NCI-H345 treated with DMSO at 0.1 percent for 48 hours (cell line): ENCODE results near the gene PRTFDC1.
"Not testable (repeated sequence)": the region's sequence is repeated elsewhere in the genome, so short reads cannot be mapped to it uniquely, and the experiment has no call there.

ENCODE experiments used
- DNase-seq: peaks from one replicate; lab custom pipeline; 2025; ENCODE audit not compliant: unreplicated experiment; lab: John Stamatoyannopoulos, UW

PRTFDC1 gene, protein sequence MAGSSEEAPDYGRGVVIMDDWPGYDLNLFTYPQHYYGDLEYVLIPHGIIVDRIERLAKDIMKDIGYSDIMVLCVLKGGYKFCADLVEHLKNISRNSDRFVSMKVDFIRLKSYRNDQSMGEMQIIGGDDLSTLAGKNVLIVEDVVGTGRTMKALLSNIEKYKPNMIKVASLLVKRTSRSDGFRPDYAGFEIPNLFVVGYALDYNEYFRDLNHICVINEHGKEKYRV

DNA sequence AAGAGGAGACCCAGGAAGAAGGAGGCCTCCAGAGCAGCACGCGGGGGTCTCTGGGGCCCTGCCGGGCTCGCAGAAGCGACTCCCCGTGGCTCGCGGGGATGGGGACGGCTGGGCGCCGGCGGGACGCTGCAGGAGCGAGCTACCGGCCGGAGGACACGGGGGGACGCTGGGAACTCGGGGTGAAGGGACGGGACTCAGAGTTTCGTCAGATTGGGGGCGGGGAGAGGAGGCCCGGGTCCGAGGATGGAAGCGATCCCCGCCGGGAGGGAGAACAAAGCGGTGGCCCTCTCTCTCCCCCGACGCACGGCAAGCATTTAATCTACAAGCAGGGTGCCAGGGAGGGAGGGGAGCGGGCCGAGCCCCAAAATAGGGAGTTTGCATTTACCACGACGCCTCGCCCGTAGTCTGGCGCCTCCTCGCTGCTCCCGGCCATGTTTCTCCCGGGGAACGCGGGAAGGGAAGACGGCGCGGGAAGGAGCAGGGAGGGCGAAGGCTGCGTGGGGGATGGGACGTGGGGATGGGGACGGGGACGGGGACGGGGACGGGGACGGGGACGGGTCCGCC is at the start of gene PRTFDC1:
Gene PRTFDC1 (minus strand): TSS at position 464 of the 564 bp plus-strand sequence. CDS start 31 bp downstream, at position 433.
- no peak for DNase-seq

DNA sequence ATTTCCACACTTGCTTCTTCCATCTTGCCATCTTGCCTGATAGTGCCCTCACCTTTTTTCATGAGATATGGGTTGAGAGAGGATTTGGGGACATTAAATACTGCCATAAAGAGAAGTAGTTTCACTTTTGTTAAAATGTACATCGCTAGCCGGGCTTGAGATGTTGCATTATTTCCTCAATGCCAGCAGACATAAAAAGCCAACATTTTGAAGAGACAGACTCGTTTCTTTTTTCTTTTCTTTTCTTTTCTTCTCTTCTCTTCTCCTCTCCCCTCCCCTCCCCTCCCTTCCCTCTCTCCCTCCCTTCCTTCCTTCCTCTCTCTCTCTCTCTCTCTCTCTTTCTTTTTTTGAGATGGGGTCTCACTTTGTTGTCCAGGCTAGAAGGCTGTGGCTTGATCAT is 45.6 kb upstream of the PRTFDC1 start:
- no peak for DNase-seq

DNA sequence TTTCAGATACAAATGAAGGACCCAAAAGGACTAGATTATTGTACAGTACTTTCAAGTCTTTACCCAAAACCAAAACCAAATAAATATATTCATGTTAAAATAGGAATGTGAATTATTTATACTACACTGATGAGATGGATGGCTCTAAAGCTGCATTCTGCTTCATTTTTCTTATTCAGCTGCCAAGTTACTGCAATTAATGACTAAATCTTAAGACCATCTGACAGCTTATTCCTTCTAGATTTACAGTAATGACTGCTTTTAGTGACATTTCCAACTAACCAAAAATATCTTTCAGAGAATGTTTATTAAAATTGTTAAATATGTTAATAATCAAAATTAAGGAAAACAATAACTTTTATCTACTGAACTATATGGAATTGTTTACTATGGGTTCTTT is 42.7 kb upstream of the PRTFDC1 start:
- no peak for DNase-seq

DNA sequence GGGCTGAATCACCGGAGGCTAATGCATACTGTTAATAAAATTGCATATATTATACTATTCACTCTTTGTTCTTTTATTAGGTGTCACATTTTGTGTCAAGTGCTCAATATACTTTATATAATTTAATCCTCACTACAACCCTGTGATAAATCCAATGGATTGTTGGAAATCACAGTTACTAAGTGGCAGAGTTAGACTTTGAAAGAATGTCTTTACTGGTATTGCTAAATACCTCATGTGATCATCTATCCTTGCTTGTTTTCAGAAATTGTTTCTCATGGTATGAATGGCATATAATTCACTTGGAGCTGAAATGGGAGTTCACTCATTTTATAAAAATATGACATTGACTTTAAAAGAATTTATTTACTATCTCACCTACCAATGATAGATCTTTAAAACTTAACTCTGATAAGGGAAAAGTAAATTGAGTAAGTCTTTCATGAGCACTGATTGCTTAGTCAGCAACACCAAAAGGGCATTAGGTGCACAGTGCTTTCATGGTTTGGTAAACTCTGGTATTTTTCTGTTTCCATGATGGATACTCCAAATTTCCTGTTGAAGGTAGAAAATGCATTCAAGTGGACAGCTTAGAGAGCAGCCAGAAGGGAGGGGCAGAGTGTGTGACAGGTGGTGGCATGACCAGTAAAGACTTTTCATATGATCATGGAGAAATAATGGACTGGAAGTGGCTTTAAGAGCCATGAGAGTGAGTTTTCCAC is 41.0 kb upstream of the PRTFDC1 start:
- DNase-seq = no peak

DNA sequence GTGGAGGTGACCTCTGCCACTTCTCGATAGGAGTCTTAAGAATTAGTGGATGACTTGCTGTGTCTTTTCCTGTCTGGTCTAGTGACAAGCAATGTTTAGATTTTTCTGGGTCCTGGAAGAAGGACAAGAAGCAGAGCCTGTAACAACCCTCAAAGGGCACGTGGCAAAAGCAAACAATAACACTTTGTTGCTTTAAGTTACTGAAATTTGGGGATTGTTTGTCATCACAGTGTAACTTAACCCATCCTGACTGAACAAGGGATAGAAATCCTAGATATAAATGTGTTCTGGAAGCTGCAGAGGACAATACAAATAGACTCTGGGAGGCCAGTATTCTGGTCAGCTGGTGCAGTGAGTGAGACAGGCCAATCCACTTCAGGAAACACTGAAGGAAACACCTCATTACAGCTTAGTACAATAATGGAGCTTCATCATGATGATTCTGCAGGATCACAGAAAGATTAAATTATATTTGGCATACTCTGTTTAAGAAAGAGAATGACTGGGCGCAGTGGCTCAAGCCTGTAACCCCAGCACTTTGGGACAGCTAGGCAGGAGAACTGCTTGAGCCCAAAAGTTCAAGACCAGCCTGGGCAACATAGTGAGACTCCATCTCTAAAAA is 40.2 kb upstream of the PRTFDC1 start:
- no peak for DNase-seq

DNA sequence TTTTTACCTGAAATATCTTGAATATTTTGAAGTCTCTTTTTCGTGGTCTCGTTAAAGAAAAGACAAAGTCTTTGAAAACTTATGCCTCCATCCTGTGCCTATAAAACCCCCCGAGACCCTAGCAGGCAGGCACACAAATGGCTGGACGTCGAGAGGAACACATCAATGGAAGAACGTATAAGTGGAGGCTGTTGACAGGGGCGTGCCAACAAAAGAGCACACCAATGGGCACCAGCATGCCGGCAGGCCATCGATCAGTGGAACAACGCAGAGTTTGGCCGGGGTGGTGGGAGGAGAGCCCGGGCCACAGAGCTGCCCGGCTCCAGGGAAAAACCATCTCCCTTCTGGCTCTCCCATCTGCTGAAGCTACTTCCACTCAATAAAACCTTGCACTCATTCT is 38.9 kb upstream of the PRTFDC1 start:
- no peak for DNase-seq

DNA sequence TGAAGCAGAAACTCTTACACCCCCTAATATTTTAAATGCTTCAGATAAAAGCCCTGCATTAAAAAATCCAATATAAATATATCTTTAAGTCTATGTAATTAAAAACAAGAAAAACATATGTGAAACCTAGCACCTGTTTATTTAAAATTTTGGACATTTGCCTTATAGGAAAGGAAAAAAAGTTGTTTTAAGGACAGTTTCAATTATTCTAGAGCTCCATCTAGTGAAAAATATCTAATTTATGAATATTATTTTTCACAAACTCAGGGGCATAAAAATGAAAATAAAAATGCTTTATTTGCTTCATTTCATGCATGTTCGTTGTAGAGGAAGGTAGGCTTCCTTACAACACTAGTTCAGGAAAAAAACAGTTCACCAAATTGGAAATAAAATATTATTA is 37.5 kb upstream of the PRTFDC1 start:
- DNase-seq = no peak

DNA sequence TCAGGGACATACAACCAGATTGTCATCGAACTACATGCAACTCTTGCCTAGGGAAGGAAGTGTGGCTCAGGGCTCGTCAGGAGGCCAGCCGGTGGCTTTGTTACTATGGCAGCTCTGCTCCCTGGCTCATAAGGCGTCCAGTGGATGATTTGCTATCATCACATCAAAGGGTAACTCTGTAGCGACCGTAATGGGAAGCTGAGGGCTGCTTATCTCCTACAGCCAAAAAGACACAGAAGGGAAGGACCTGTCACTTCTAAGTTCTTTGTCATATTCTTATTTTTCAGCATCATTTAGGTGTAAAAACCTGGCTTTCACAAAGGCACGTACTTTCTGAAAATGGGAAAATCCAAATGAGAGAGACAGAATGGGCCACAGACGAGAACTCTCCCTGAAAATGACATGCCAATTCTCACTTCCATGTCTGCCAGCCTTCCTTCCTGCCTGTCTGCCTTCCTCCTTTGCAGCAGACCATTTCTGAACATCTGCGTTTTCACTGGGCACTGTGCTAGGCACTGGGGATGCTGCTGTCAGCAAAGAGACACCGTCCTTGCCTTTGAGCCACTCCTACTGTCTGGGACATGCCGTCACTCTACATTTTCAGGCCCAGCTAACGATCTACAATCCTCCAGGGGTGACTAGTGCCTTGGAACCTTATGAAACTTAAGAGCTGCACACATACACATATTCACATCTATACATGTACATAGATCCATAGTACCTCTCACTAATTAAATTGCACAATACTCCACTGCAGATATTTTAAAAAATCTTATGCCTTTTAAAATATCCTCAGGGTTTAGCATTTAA is 36.6 kb upstream of the PRTFDC1 start:
- no peak for DNase-seq

DNA sequence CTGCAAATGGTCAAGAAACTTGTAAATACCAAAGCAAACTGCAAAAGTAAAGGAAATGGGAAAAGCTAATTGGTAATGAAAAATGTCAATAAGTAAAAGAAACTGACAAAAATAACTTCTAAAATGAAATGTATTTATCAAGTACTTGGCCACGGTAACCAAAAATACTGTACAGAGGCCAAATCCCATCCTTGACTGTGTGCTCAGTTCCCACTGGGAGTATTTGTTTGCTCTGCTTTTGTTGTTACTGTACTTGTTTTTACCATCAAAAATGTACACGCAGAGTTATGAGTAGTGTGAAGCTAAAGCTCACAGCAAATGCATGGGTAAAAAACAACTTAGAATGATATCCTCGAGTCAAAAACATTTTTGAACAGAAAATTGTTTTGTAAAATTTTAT is 32.5 kb upstream of the PRTFDC1 start:
- no peak for DNase-seq

DNA sequence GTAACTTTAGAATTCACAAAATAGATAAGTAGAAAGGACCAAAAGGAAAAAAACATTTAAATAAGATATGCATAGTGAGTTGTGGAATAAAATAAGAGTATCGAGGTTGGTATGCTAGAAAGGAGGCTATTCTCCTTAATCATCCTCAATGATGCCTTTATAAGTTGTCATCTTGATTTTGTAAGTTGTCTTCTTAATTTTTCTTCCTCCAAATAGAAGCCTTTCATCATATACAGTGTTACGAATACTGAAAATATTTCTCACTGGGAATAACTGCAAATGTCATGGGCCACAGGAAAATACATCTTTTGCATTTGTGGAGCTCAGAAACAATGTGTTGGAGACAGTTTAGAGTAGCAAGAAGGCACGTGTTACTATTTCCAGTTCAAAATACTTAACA is 31.5 kb upstream of the PRTFDC1 start:
- DNase-seq = no peak

DNA sequence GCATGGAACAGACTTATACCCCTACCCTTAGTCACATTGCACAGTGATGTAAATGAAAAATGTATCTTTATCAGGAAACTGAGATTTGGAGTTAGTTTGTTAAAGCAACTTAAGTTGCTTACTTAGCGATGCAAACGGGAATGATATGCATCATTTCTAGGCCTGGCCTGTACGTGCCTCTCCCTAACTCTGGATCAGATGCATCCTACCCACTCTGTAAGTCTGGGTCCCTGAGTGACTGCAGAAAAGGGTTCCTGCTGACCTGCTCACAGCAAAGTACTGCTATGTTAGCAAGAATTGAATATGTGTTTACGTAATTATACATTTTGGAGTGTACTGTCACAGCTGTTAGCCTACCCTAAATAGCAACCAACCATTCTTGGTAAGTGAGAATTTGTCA is 30.7 kb upstream of the PRTFDC1 start:
- no peak for DNase-seq

DNA sequence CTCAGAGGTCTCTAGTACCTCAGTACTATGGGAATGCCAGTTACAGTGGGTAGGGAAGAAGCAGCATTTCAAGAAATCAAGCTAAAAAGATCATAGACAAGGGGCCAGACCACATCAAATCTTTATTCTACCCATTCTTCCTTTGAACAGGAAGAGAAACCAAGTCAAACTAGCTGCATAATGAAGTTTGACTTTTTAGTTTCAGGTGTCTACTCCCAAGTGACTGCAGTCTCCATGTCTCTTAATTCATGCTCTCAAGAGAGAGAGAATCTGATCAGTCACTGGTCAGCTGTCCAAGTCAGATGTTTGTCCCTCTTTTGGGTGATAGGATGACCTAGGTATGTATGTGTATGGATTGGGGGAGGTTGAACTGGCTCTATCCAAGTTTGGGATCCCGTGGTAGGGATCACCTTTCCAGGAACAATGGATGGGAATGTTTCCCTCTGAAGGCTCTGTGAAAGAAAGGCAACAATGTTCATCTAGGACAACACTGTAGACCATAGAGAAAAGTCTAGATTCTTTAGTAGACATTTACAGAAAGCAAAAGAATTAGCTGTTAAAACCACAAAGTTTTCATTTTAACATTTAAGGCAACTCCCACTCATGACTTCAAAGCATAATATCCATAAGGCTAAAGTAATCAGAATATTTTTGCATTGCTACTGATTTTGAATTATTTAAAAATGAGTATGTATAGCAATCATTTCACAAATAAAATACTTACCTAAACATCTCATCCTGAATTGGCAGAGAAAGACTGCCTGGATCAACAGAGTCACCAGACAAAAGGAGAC is 30.1 kb upstream of the PRTFDC1 start:
- no peak for DNase-seq

DNA sequence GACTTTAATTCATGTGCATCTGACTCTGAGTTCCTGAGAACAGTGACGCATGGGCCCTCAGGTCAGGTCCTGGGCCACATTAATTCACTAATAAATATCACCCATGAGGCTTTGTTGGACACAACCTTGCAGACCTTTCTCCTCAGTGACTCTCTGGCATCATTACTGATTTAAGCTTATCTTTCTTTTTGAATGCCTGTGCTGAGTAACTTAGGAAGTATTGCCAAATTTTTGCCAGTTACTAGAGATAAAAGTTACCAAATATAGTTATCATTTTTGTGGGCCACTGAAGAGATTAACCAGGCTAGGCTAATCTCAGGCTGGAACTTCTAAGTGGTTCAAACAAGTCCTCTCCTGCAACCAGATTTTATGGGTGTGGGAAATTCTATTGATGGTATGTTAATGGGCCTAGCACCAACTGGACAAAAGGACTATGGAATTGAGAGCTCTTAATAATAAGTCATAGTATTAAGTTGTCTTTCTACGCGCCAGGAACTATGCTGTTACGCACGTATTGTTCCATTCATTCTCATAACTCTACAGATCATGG is 28.8 kb upstream of the PRTFDC1 start:
- no peak for DNase-seq

DNA sequence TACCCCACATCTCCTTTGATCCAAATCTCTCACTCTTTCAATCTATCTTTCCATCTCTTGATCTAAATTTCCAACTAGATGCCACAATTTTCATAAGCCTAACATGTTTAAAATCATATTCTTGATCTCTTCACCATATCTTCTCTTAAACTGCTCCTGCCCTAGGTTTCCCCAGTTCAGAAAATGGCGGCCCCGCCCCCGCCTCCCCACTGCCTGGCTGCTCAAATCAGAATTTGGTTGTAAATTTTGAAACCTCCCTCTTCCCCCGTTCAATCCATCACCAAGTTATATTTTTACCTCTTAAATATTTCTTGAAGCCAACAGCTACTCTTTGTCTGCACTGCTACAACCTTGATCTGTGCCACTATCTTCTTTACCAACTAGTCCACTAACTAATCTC is 27.3 kb upstream of the PRTFDC1 start:
- DNase-seq = no peak

DNA sequence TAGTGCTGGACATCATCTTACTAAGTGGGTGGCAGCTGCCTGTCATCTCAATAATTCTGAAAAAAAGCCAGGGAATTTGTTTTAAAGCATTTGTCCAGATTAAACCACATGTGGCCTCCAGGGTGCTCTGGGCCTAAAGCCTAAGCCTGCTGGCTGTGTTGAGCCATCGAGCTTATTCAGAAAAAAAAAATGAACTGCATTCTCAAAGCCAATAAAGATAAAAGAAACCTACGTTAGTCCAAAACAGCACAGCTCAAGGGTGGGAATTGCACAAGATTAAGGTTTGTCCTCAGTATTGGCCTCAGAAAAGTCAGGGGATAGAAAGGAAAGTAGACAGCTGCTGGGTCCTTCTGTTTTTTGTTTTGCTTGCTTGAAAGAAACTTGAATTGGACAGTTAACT is 22.6 kb upstream of the PRTFDC1 start:
- no peak for DNase-seq

DNA sequence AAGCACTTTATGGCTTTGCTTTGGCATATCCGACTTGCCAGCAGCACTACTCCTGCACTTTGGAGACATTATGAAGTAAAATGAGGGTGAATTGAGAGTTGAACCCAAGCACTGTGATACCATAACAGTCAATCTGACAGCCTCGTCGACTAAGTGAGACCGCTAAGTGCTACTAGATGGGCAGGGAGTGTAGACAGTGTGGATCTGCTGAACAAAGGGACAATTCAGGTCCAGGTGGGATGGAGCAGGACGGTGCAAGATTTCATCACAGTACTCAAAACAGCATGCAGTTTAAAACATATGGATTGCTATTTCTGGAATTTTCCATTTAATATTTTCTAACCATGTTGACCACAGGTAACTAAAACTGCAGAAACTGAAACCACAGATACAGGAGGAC is 20.8 kb upstream of the PRTFDC1 start:
- no peak for DNase-seq

DNA sequence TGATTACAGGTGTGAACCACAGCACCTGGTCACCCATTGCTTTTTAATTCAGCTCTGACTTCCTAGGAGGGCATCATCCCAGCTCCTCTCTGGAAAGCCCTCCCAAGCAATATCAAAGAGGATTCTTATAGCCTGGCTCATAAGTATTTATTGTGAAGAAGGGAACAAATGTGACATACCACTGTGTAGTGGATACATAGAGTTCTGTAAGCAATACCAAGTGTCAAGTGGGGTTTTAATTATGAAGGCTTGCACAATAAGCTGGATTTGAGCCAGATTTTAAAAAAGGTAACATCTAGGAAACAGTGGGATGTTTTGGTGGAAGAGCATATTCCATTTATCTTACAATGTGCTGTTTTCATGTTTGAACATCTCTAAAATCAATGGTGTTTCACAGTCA is 19.0 kb upstream of the PRTFDC1 start:
- DNase-seq = no peak

DNA sequence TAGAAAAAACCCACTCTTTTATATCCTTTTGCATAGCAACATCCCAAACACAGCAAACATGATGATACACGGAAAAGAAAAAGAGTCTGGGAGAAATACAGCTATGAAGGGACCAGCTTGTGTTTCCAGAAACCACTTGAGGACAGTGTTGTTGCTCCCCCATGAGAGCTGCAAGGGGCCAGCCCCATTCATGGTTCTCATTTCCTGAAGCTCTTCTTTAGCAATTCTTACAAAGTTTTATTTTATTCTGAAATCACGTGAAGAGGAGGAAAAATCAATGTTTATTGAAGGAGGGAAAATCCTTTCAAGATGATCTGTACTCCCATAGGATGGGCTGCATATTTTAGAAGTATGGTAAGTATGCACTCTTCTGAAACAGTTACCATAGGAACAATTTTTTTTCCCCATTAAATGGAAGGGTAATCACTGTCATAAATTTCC is 17.5 kb upstream of the PRTFDC1 start:
- no peak for DNase-seq

DNA sequence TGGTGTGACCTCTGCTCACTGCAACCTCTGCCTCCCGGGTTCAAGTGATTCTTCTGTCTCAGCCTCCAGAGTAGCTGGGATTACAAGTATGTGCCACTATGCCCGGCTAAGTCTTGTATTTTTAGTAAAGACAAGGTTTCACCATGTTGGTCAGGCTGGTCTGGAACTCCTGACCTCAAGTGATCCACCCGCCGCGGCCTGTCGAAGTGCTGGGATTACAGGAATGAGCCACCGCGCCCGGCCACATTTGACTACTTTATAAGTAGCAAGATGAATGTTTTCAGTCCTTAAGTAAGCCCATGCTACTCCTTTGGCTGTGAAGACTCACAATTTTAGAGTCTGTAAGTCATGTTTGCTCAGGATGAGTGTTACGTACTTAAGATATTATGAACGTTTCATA is 16.5 kb upstream of the PRTFDC1 start:
- DNase-seq = not testable (repeated sequence)

DNA sequence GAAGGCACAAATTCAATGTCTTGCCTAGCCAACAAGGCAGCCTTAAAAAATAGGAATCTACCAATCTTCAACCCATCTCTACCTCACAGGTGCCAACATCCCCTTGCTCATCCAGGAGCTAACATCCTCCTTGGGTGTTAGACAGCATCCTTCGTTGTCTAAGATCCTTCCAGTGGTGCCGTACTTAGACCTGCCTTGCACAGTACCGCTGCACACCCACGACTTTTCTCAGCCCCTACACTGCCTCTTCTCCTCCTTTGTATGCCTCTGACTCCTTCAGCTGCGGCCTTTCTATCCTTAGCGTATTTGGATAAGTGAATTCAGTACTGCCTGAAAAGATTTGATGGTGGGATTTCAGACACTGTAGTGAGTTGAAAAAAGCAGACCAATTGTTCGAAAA is 15.9 kb upstream of the PRTFDC1 start:
- DNase-seq = no peak
